HEK293T (cell line): ENCODE measurements around the gene MUC4.
"Not testable (repeated sequence)": the region's sequence is repeated elsewhere in the genome, so short reads cannot be mapped to it uniquely, and the experiment has no call there.

Experiments
- ARNT ChIP-seq: fragments of 450-650 bp; IDR thresholded peaks from 2 replicates; pipeline ENCODE4 v1.6.1; 2017; ENCODE audit warnings: mild to moderate bottlenecking
- BHLHE40 ChIP-seq: fragments of 450-650 bp; IDR thresholded peaks from 2 replicates; pipeline ENCODE4 v1.6.1; 2016; ENCODE audit warnings: mild to moderate bottlenecking, moderate library complexity, borderline replicate concordance
- ELF4 ChIP-seq: fragments of 450-650 bp; IDR thresholded peaks from 2 replicates; pipeline ENCODE4 v1.6.1; 2017; ENCODE audit warnings: antibody characterized with exemption
- FOXA1 ChIP-seq: fragments of 450-650 bp; IDR thresholded peaks from 2 replicates; pipeline ENCODE4 v1.6.1; 2016; ENCODE audit warnings: mild to moderate bottlenecking
- FOXK2 ChIP-seq: fragments of 450-650 bp; IDR thresholded peaks from 2 replicates; pipeline ENCODE4 v1.6.1; 2016; ENCODE audit warnings: mild to moderate bottlenecking
- FOXM1 ChIP-seq: fragments of 450-650 bp; IDR thresholded peaks from 2 replicates; pipeline ENCODE4 v1.6.1; 2017; ENCODE audit warnings: mild to moderate bottlenecking, borderline replicate concordance
- L3MBTL2 ChIP-seq: fragments of 450-650 bp; conservative IDR thresholded peaks from 2 replicates; pipeline ENCODE4 v1.6.1; 2016; ENCODE audit warnings: mild to moderate bottlenecking
- LEF1 ChIP-seq: fragments of 450-650 bp; IDR thresholded peaks from 2 replicates; pipeline ENCODE4 v1.6.1; 2017; ENCODE audit warnings: mild to moderate bottlenecking, borderline replicate concordance
- NFRKB ChIP-seq: fragments of 450-650 bp; IDR thresholded peaks from 2 replicates; pipeline ENCODE4 v1.6.1; 2016; ENCODE audit warnings: mild to moderate bottlenecking, moderate library complexity
- SP1 ChIP-seq: fragments of 450-650 bp; IDR thresholded peaks from 2 replicates; pipeline ENCODE4 v1.6.1; 2017
- SUZ12 ChIP-seq: fragments of 450-650 bp; IDR thresholded peaks from 2 replicates; pipeline ENCODE4 v1.6.1; 2016; ENCODE audit warnings: mild to moderate bottlenecking
- TARDBP ChIP-seq: fragments of 450-650 bp; IDR thresholded peaks from 2 replicates; pipeline ENCODE4 v1.6.1; 2016
- ZNF384 ChIP-seq: fragments of 450-650 bp; IDR thresholded peaks from 2 replicates; pipeline ENCODE4 v1.6.1; 2016

GRCh38 chr3:195711091-195711812 is 100.5 kb downstream of the MUC4 start:
- TF ChIP-seq FOXA1, SP1, ZNF384, FOXM1, ARNT, SUZ12, FOXK2, LEF1, L3MBTL2, NFRKB, TARDBP, ELF4, BHLHE40: not testable (repeated sequence)
